GM23338 (cell line): ENCODE results near the gene ORM1.

Source experiments
- CREB1 ChIP-seq: fragments of 250-450 bp; sonication (Bioruptor Pico); IDR thresholded peaks from 2 replicates; pipeline ENCODE4 v1.5.0; 2020; ENCODE audit warnings: low read depth, mild to moderate bottlenecking, moderate library complexity
- TF ChIP-seq, protein P1 (sequence below), 2 experiments: fragments of 200-600 bp in 1 of 2; sonication (generic) in 1 of 2; conservative IDR thresholded peaks; 2 replicates each; pipeline versions ENCODE4 v1.5.1 to v1.6.1; 2016 to 2017; ENCODE audit warnings: antibody characterized with exemption in 2 of 2, low read depth in 2 of 2, mild to moderate bottlenecking in 2 of 2, moderate library complexity in 1 of 2

DNA sequence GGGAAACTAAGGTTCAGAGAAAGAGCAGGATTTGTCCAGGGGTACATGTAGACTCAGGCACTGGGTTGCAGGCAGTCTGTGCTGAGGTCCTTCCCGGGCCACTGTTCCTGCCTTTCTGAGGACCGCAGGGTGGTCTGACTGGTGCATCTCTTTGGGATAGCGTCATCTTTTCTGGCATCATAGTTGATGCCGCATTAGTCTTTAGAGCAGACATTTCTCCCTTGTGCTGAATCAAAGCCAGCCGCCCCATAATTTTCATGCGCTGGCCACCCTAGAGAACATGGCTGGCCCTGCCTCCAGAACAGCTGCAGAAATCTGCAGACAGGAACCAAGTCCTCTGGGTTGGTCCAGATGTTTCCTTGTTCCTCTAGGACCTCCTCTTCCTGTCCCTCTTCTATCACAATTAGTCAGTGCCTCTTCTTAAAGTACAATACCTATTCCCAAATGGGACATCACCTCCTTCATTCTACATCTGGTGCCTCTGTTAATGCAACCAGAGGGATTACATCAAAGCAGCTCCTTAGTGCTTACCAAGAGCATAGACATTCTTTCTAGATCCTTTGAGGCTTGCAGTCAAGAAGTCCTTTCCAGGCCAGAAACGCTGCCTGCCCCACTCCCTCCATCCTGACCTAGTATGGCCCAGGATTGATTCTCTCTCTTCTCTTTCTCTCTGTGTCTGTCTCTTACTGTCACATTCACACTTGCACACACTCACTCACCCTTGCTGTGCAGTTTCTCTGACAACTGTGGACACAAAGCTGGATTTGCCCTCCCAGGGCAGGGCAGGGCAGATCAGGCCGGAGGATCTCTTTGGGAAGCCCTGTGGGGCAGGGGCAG, 42.0 kb upstream of the ORM1 start:
- no peak for TF ChIP-seq CREB1 (CRISPR knock-in tag)
- TF ChIP-seq, protein P1, sequence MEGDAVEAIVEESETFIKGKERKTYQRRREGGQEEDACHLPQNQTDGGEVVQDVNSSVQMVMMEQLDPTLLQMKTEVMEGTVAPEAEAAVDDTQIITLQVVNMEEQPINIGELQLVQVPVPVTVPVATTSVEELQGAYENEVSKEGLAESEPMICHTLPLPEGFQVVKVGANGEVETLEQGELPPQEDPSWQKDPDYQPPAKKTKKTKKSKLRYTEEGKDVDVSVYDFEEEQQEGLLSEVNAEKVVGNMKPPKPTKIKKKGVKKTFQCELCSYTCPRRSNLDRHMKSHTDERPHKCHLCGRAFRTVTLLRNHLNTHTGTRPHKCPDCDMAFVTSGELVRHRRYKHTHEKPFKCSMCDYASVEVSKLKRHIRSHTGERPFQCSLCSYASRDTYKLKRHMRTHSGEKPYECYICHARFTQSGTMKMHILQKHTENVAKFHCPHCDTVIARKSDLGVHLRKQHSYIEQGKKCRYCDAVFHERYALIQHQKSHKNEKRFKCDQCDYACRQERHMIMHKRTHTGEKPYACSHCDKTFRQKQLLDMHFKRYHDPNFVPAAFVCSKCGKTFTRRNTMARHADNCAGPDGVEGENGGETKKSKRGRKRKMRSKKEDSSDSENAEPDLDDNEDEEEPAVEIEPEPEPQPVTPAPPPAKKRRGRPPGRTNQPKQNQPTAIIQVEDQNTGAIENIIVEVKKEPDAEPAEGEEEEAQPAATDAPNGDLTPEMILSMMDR (conservative IDR thresholded peaks at IDR 0.05; ENCODE audit: low read depth in 2 of 2) = no peak
